T-helper 2 cell (primary cell): ENCODE measurements around the gene CFAP410.
A peak's percentile ranks its signal among the peaks of the same experiment; 100 is the strongest.
"Not testable (repeated sequence)": the region's sequence is repeated elsewhere in the genome, so short reads cannot be mapped to it uniquely, and the experiment has no call there.

Experiments
- DNase-seq, 5 experiments: peaks; one replicate each; pipeline versions ENCODE4 v3.0.0 to v3.0.0-alpha.2; 2012 to 2022

CFAP410 gene

GRCh38 chr21:44350773-44351481 is 11.7 kb upstream of the CFAP410 start:
- no peak for DNase-seq

DNA sequence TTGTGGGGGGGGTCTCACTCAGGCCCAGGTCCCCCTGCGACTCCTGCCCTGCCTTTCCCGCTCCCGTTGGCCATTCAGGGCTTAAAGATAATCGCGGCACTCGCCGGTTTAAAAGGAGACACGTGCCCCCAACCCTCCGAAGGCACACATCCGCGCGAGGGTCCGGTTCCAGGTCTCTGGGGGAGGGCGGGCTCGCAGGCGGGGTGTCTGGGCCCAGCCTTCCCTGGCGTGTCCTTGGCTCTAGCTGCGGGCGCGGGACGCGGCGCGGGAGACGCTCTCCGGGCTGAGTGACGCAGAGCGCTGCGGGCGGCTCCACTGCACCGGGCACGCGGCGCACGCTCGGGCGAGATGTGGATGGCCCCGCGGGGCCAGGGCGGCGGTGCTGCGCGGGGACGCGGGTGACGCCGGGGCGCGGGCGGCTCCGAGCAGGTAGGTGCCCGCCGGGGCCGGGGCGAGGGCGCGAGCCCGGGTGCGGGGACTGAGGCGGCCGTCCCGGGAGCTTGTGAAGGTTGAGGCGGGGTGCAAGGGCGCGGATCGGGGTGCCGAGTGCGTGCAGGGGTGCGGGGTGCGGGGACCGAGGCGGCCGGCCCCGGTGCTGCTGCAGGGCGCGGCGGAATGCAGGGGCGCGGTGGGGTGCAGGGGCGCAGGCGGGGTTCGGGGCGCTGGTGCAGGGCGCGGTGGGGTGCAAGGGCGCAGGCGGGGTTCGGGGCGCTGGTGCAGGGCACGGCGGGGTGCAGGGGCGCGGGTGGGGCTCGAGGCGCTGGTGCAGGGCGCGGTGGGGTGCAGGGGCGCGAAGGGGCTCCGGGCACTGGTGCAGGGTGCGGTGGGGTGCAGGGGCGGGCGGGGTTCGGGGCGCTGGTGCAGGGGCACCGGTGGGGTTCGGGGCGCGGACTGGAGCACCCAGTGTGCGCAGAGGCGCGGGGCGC is 10.9 kb upstream of the CFAP410 start:
- DNase-seq = no peak

GRCh38 chr21:44349416-44349846 is 10.2 kb upstream of the CFAP410 start:
- DNase-seq = no peak

DNA sequence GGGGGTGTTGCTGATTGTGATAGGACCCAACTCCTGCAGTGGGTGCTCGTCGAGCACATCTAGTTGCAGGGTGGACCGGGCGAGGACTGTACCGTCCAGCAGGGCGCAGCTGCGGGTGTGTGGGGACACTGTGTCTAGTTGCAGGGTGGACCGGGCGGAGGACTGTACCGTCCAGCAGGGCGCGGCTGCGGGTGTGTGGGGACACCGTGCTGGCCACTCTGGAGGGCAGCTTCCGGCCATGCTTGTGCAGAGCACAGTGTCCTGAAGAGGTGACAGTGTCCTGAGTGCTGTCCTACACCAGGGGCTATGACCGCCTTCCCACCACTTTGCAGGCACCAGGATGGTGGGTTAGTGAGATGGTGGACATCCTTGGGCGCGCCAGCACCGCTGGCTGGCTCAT is 9.7 kb upstream of the CFAP410 start:
- no peak for DNase-seq

GRCh38 chr21:44347911-44348451 is 8.8 kb upstream of the CFAP410 start:
- DNase-seq = no peak

GRCh38 chr21:44345495-44345894 is 6.3 kb upstream of the CFAP410 start:
- no peak for DNase-seq

GRCh38 chr21:44344541-44345183 is 5.5 kb upstream of the CFAP410 start:
- no peak for DNase-seq

DNA sequence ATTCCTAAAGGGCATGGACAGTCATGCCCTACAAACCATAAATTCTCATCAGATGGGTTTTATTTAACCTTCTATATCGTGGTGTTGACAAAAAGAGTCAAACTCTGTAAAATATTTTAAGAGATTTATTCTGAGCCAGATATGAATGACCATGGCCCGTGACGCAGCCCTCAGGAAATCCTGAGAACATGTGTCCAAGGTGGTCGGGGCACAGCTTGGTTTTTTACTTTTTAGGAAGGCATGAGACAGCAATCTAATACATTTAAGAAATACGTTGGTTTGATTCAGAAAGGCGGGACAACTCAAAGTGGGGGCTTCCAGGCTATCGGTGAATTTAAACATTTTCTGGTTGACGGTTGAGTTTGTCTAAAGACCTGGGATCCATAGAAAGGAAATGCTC is 3.8 kb upstream of the CFAP410 start:
- DNase-seq = not testable (repeated sequence)

DNA sequence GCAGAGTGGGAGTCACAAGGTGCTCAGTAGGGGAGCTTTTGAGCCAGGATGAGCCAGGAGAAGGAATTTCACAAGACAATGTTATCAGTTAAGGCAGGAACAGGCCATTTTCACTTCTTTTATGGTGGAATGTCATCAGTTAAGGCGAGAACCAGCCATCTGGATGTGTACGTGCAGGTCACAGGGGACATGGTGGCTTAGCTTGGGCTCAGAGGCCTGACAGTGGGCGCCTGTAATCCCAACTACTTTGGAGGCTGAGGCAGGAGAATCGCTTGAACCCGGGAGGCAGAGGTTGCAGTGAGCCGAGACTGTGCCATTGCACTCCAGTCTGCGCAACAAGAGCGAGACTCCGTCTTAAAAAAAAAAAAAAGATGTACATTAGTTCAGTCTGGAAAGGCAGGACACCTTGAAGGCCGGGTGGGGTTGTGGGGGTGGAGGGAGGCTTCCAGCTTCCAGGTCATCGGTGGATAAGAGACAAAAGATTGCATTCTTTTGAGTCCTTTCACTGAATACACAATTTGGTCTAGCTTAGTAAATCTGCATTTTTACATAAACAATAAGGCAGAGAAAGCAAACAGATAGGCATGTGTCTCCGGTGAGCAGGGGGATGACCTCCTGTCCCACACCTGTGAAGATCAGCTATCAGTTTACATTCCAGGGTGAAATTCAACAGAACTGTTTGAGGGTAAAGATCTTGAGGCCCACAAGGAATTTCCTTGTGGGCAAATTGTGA is 2.7 kb upstream of the CFAP410 start:
- not testable (repeated sequence) for DNase-seq

DNA sequence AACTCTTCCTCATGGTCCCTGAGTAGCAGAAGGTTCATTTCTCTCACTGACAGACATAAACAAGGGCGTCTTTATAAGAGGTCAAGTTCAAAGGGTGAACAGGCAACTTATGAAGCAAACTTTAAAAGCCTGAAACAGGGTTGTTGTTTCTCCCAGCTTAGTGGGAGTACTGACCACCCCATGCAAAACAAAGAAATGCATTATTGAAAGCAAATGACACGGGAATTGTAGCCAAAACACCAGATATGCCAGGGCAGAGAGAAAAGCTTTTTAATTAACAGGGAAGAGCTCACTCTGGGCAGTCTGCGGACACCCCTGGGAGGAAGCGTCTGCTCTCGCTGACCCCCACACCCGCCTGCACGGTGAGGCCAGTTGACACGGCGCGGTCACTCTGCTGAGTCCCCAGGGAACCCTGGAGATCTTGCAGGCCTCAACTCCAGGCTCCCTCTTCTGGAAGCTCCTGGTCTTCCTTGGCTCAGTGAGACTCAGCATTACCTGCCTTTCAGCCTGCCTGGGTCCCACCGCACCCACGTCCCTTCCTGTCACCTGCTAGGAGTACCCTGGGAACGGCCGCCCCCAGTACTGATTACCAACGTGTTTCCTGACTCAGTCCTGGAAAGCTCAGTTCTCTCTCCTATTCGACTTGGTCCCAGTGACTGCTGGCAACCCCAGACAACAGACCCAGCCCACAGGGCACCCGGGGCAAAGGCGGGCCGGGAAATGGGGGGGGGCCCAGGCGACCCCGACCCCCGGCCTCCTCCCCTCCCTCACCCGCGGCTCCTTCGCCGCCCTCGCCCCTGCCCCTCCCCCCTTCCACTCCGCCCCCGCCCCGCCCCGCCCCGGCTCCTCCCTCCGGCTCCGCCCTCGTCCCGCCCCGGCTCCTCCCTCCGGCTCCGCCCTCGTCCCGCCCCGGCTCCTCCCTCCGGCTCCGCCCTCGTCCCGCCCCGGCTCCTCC is 972 bp downstream of the CFAP410 start:
- peak in 2 of 5 experiments; percentile 31 to 39 for DNase-seq

DNA sequence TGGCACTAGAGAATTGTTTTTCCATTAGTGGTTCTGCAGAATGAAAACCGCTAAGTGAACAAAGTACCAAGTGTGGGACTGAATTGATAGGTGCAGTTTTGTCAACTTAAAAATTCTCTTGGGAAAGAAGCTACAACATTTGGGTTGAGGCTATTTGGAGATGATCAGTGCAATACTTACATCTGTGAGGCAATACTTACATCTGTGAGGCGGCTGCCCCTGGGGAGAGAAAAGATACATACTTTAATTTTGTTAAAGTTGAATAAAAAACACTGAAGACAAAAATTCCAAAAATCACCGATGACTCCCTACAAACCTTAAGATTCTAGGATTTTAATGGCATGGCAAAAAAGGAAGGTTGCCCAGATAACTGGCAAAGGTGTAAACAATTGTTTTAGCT is 1.7 kb downstream of the CFAP410 start:
- no peak for DNase-seq

DNA sequence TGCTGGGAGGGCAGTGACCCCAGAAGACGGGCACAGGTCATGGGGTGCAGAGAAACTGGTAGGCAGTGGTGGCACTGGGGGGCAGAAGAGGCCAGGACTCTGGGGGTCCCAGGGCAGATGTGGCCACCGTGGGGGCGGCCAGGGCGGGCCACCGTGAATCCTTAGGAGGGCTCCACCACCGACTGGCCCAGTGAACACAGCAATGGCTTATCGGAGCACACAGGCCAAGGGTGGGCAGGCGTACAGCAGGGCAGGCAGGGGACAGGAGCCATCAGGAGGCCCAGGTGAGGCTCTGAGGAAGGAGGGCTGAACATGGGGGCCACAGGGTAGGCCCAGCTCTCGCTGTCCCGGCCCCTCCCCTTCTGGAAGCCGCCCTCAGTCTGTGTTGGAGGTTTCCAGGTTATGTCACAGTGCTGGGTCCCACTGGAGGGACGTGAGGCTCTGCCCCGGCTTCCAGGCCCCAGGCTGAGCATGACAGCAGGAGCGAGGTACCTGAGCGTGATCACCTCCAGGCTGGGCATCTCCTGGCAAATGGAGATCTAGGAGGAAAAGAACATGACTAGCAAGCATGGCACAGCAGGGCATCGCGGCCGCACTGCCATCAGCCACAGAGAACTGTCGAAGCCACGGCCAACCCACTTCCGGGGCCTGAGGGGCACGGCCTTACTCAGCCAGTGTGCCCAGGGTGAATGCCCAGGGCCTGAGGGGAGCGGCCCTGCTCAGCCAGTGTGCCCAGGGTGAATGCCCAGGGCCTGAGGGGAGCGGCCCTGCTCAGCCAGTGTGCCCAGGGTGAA is 3.7 kb downstream of the CFAP410 start:
- DNase-seq = no peak

GRCh38 chr21:44334329-44335030 is 4.7 kb downstream of the CFAP410 start:
- DNase-seq = no peak

GRCh38 chr21:44333509-44334328 is 5.5 kb downstream of the CFAP410 start:
- no peak for DNase-seq

DNA sequence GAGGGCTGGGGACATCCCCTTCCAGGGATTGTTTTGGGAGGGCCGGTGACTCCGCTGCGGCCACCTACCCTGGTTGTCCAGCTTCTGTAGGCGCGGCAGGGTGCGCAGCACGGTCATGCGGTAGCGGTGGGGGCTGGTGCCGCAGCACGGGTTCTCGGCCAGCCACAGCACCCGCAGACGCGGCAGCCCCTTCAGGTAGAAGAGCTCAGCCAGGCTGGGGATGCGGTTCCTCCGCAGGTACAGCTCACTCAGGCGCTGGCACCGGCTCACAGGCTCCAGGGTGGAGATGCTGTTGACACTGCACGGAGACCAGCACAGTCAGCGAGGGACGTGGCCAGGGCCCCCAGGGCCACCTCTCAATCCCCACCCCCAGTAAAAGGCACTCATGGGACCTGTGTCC is 6.2 kb downstream of the CFAP410 start:
- no peak for DNase-seq

DNA sequence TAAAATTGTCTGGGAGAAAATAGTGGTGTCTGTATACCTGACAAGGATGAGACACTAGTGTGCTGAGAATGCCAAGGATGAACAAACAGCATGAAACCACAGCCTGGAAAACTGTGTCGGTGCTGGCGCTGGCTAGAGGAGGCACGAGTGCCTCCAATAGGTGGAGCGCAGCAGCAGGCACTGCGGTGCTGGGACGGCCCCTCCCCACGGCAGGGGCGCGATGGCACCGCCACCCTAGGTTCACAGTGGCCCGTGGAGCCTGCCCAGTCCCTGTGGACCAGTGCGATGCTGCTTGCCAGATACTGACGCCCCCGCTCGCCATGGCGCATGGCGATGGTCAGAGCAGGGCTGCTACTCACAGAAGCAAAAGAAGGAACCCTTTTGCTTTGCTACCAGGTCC is 6.8 kb downstream of the CFAP410 start:
- no peak for DNase-seq

GRCh38 chr21:44331650-44332307 is 7.4 kb downstream of the CFAP410 start:
- no peak for DNase-seq

GRCh38 chr21:44331209-44331608 is 8.0 kb downstream of the CFAP410 start:
- DNase-seq = no peak
